Pancreas (tissue), 10 donors: ENCODE data around the gene ARHGAP26. TPM values are rescaled to one million over a fixed set of nuclear protein-coding genes. Genes with fewer than 3 reads are reported as not detected.

Source experiments
- ATAC-seq, 4 donors: fragments of 200-7000 bp; cut with Tn5 transposase; one replicate each; pipeline versions ENCODE4 v1.8.0 to v1.9.1; 2020; ENCODE audit warnings: mild to moderate bottlenecking in 4 of 4, moderate library complexity in 4 of 4
- DNase-seq, 6 donors: peaks; one replicate each; pipeline ENCODE4 v3.0.0-alpha.2; 2020
- FAIRE-seq: peaks from 2 replicates; lab custom pipeline; 2012; peaks lifted over from hg19 to GRCh38; lab: Jason Lieb, UNC
- H3K27ac ChIP-seq, 4 donors: fragments of 200-600 bp; sonication (generic); 1 replicate in 3 of 4; 2 replicates in 1 of 4; pipeline versions ENCODE4 v1.5.0 to v1.8.0; 2020
- H3K27me3 ChIP-seq, 4 donors: fragments of 200-600 bp; one replicate each; pipeline ENCODE4 v1.8.0; 2021
- H3K36me3 ChIP-seq, 3 donors: fragments of 200-600 bp; sonication (generic) in 1 of 3; one replicate each; pipeline versions ENCODE4 v1.5.0 to v1.8.0; 2020 to 2021
- H3K4me1 ChIP-seq, 3 donors: fragments of 200-600 bp; one replicate each; pipeline ENCODE4 v1.8.0; 2021
- H3K4me3 ChIP-seq, 4 donors: fragments of 200-600 bp; sonication (generic) in 2 of 4; one replicate each; pipeline versions ENCODE4 v1.5.0 to v1.8.0; 2020 to 2021
- H3K9me3 ChIP-seq, 4 donors: fragments of 200-600 bp; one replicate each; pipeline ENCODE4 v1.8.0; 2021
- WGBS, 2 donors: extraction: QIAGEN DNeasy Blood & Tissue Kit; methylation state at CpG; one replicate each; pipeline ENCODE4 v1.1.7; 2013; 5-methylcytosine and 5-hydroxymethylcytosine counted together
- intact Hi-C, 3 donors: fragments of 100-400 bp; cut with DNase I; formaldehyde crosslinking; loops; one replicate each; pipeline versions ENCODE4 v1.11.1 to v1.14.2; 2022
- polyA plus RNA-seq, 2 donors: library from polyadenylated mRNA; stranded (reverse); fragments of 200-250 nt; gene quantifications; one replicate each; pipeline ENCODE4 v1.2.3, GENCODE V29; 2013
- total RNA-seq, 6 donors: library from RNA; stranded (reverse); fragmentation: NEBNext Ultra II Directional in 4 of 6; extraction: Animal tissue kit (Norgen Biotek cat#: 25700) in 4 of 6; gene quantifications; one replicate each; pipeline versions ENCODE4 v1.2.1 to v1.2.4, GENCODE V29; 2021 to 2023
- TF ChIP-seq, protein P1 (sequence below), 4 donors: fragments of 200-600 bp; sonication (generic) in 3 of 4; IDR thresholded peaks; one replicate each; pipeline versions ENCODE4 v1.5.0 to v1.8.0; 2021; ENCODE audit warnings: antibody characterized with exemption in 4 of 4
- donor health status: healthy with polysubstance abuse.
- donor health status: DM: no; HTN: no; CAD: no; lungs with moderate emphysema.
- donor health status: DM: no; HTN: no; CAD: no.
- donor health status: control.
- donor health status: control.
- donor health status: Bipolar disorder and iron deficiency.
- donor health status: DM: yes; HTN: yes; CAD: no.
- donor health status: DM: no; HTN: no; CAD: no.
- donor health status: DM: no; HTN: no; CAD: no.
- donor health status: DM: yes; HTN: yes; CAD: no.

The ARHGAP26 gene
- total and polyA plus RNA-seq, 8 donors, result 3.0 to 28.1 (median 10.3) TPM

DNA sequence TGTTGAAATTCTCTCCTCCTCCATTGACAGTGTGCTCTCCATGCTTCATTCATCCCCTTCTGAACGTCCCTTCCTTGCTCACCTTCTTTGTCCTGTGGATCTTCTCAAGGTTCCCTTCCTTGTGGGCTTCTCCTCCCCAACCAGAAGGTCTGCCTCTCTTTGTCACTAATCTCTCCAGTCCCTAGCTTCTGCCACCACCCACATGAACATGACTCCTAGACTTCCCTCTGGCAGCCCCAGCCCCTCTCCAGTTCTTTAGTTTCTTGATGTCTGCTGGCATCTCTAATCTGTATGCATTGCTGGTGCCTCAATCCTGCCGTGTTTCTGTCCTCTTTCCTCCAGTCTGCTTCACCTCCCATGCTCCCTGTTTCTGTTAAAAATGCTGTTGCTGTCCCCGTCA is 79.3 kb downstream of the ARHGAP26 start:
- no peaks in the 10 kb centered on the region for H3K36me3 ChIP-seq
- WGBS, 2 donors, result 78 to 91% methylated on average over 3 of the region's 3 CpGs
- no peak for FAIRE-seq
- TF ChIP-seq, protein P1, sequence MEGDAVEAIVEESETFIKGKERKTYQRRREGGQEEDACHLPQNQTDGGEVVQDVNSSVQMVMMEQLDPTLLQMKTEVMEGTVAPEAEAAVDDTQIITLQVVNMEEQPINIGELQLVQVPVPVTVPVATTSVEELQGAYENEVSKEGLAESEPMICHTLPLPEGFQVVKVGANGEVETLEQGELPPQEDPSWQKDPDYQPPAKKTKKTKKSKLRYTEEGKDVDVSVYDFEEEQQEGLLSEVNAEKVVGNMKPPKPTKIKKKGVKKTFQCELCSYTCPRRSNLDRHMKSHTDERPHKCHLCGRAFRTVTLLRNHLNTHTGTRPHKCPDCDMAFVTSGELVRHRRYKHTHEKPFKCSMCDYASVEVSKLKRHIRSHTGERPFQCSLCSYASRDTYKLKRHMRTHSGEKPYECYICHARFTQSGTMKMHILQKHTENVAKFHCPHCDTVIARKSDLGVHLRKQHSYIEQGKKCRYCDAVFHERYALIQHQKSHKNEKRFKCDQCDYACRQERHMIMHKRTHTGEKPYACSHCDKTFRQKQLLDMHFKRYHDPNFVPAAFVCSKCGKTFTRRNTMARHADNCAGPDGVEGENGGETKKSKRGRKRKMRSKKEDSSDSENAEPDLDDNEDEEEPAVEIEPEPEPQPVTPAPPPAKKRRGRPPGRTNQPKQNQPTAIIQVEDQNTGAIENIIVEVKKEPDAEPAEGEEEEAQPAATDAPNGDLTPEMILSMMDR (IDR thresholded peaks at IDR 0.05), result no peak
- no peak for ATAC-seq
- peaks cover 0 to 17% (median 0%) of the 10 kb centered on the region in 3 donors for H3K4me1 ChIP-seq
- H3K9me3 ChIP-seq, result no peaks in the 10 kb centered on the region
- H3K27ac ChIP-seq, result no peak overlapping the region
- DNase-seq, result no peak
- no peak overlapping the region for H3K4me3 ChIP-seq
- no peaks in the 10 kb centered on the region for H3K27me3 ChIP-seq
- intact Hi-C loops, result no loop called here

DNA sequence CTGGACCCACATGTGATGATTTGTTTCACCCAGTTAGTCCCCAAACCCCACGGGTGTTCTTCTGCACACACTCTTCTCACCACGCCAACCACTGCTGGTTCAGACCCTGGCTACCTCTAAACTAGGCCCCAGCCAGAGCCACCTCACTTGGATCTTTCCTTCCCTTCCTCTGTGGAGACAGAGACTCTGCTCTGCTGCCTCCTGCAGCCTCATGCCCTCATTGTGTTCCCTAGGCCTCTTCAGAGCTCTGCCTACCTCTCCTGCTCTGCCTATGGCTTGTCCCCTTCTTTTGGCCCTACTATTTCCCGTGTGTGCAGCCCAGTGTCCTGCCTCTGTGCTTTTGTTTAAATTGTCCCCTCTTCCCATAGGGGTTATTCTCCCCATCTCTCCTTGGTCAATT is 79.7 kb downstream of the ARHGAP26 start:
- Histone ChIP-seq H3K9me3 (no peaks in the 10 kb centered on the region), H3K27ac (no peak overlapping the region), H3K4me1 (peaks cover 0 to 17% (median 0%) of the 10 kb centered on the region in 3 donors), H3K4me3 (no peak overlapping the region), H3K27me3 (no peaks in the 10 kb centered on the region), H3K36me3 (no peaks in the 10 kb centered on the region)
- TF ChIP-seq, protein P1 (IDR thresholded peaks at IDR 0.05), result no peak
- intact Hi-C loops, result no loop called here
- no peak for DNase-seq
- ATAC-seq, result no peak
- no peak for FAIRE-seq
- 81 to 98% methylated on average over 3 of the region's 3 CpGs for WGBS, 2 donors

DNA sequence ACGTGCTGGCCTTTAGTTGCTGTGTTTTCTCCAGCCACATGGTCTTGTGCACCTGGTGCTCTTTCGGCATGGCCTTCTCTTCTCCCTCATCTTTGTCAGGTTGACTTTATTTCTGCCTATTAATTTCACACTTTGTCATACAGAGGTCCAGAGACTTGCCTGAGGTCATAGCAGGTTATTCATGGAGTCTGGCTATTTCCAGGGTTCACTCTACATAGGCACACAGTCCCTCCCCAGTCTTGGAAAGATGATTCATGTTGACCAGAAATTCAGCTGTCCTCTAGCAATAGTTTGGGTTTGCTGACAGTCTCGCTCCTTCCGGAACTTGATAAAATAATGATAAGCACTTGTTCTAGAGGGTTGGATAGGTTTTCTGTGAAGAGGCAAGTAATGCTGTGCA is 81.6 kb downstream of the ARHGAP26 start:
- H3K36me3 ChIP-seq, result no peaks in the 10 kb centered on the region
- no peaks in the 10 kb centered on the region for H3K9me3 ChIP-seq
- no peak overlapping the region for H3K4me3 ChIP-seq
- H3K4me1 ChIP-seq, result peaks cover 0 to 4% (median 0%) of the 10 kb centered on the region in 3 donors
- no peaks in the 10 kb centered on the region for H3K27me3 ChIP-seq
- H3K27ac ChIP-seq, result no peak overlapping the region
- ATAC-seq (no peak), DNase-seq (no peak), FAIRE-seq (no peak)
- intact Hi-C loops, result no loop called here
- WGBS, 2 donors, result 95% methylated on average over 4 of the region's 4 CpGs
- TF ChIP-seq, protein P1 (IDR thresholded peaks at IDR 0.05), result no peak

DNA sequence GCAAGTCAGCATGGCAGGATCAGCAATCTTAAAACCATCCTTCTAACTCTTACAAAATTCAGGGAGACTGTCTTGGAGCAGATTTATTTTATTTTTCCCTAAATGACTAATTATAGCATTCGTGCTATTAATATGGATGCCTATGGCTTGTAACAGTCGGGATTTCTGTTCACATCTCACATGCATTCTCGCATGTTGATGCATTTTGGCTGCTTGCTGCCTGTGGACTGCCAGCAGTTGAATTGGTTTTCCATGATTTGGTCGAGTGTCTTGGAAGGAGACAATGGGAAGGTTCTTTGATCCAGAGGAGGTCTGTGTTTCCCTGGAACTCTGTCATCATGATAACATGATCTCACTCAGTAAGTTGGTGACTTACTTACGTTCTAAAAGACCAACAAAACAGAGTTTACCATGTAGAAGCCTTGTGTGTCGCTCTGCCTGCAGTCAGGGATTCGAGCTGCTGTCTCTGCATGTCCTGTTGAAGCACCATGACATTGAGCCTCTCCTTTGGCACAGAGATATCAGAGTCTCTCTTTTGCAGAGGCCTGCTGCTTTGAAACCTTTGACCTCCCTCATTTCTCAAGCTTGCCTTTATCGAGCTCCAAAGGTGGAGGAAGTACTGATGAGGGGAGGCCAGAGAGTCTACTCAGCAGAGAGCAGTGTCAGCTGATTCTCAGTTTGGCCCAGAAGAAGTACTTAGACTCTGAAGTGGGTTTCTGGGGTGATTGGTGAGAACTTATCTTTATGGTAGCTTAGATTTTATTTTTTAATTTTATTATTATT is 82.4 kb downstream of the ARHGAP26 start:
- intact Hi-C loops, result no loop called here
- H3K27ac ChIP-seq, result no peak overlapping the region
- FAIRE-seq, result no peak
- 71 to 73% methylated on average over 8 of the region's 8 CpGs for WGBS, 2 donors
- no peak for ATAC-seq
- H3K4me3 ChIP-seq, result no peak overlapping the region
- no peaks in the 10 kb centered on the region for H3K27me3 ChIP-seq
- no peaks in the 10 kb centered on the region for H3K36me3 ChIP-seq
- H3K9me3 ChIP-seq, result no peaks in the 10 kb centered on the region
- DNase-seq, result no peak
- H3K4me1 ChIP-seq, result peaks cover 0 to 12% (median 0%) of the 10 kb centered on the region in 3 donors
- TF ChIP-seq, protein P1 (IDR thresholded peaks at IDR 0.05), result no peak

DNA sequence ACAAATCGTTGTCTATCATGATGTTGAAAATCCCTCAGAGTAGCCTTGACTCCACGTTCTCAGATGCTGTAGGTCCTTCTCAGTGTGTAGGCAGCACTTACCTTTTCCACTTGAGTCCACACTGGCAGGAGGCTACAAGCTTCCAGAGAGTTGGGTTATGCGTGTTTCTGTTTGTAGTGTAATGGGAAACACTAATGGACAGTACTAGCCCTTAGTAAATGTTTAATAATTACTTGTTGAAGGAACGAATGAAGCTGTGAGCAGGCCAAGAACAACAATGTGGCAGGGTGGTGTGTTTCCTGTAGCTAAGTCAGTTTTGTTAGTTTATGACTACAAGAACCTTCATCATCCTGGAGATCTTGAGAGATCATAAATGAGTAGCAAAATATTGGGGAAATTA is 83.5 kb downstream of the ARHGAP26 start:
- TF ChIP-seq, protein P1 (IDR thresholded peaks at IDR 0.05), result no peak
- H3K27ac ChIP-seq, result no peak overlapping the region

More for the DNA sequence above, 83.5 kb downstream of the ARHGAP26 start:
- Histone ChIP-seq H3K4me1 (peaks cover 0 to 18% (median 0%) of the 10 kb centered on the region in 3 donors), H3K4me3 (no peak overlapping the region), H3K9me3 (no peaks in the 10 kb centered on the region), H3K27me3 (no peaks in the 10 kb centered on the region), H3K36me3 (no peaks in the 10 kb centered on the region)
- FAIRE-seq (no peak), DNase-seq (no peak), ATAC-seq (no peak)
- intact Hi-C loops, result no loop called here
- 64 to 65% methylated on average over 4 of the region's 4 CpGs for WGBS, 2 donors
